Fibroblast of lung (primary cell): ENCODE measurements around the gene PVR.

Source experiments
- EZH2 ChIP-seq: IDR thresholded peaks from 2 replicates; pipeline ENCODE4 v1.5.1; 2012; ENCODE audit warnings: low read length, control low read depth, mild to moderate bottlenecking; ENCODE audit errors: missing control alignments
- TF ChIP-seq, protein P1 (sequence below), 2 donors: IDR thresholded peaks in 1 of 2; conservative IDR thresholded peaks in 1 of 2; 1 replicate in 1 of 2; 2 replicates in 1 of 2; pipeline ENCODE4 v1.5.1; 2011 to 2012; ENCODE audit warnings: low read length in 2 of 2, control low read depth in 1 of 2, inconsistent platforms in 1 of 2, low read depth in 1 of 2, mild to moderate bottlenecking in 1 of 2

DNA sequence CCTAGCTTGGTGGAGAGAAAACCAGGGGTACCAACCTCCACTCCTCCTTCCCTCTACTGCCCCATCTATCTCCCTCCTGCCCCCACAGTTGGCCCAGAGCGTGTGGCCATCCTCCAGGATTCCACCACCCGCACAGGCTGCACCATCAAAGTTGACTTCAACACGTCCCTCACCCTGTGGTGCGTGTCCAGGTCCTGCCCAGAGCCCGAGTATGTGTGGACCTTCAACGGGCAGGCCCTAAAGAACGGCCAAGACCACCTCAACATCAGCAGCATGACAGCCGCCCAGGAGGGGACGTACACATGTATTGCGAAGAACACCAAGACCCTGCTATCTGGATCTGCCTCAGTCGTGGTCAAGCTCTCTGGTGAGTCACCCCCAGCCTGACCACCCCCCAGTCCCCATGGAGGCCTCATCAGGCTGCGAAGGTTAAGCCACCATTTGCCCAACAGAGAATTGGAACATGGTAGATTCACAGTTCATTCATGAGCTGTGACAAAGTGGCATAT, 61.8 kb downstream of the PVR start:
- TF ChIP-seq, protein P1, sequence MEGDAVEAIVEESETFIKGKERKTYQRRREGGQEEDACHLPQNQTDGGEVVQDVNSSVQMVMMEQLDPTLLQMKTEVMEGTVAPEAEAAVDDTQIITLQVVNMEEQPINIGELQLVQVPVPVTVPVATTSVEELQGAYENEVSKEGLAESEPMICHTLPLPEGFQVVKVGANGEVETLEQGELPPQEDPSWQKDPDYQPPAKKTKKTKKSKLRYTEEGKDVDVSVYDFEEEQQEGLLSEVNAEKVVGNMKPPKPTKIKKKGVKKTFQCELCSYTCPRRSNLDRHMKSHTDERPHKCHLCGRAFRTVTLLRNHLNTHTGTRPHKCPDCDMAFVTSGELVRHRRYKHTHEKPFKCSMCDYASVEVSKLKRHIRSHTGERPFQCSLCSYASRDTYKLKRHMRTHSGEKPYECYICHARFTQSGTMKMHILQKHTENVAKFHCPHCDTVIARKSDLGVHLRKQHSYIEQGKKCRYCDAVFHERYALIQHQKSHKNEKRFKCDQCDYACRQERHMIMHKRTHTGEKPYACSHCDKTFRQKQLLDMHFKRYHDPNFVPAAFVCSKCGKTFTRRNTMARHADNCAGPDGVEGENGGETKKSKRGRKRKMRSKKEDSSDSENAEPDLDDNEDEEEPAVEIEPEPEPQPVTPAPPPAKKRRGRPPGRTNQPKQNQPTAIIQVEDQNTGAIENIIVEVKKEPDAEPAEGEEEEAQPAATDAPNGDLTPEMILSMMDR (conservative IDR thresholded peaks at IDR 0.05 in 1 of 2, IDR thresholded peaks at IDR 0.05 in 1 of 2; ENCODE audit: low read depth in 1 of 2, low read length in 2 of 2) = no peak
- TF ChIP-seq EZH2 = no peak
